GM23338 (cell line): ENCODE data around the gene PLEKHA7.

Source experiments
- CREB1 ChIP-seq: fragments of 250-450 bp; sonication (Bioruptor Pico); IDR thresholded peaks from 2 replicates; pipeline ENCODE4 v1.5.0; 2020; ENCODE audit warnings: low read depth, mild to moderate bottlenecking, moderate library complexity
- CTCF ChIP-seq, 2 experiments: fragments of 200-600 bp in 1 of 2; sonication (generic) in 1 of 2; conservative IDR thresholded peaks; 2 replicates each; pipeline versions ENCODE4 v1.5.1 to v1.6.1; 2016 to 2017; ENCODE audit warnings: antibody characterized with exemption in 2 of 2, low read depth in 2 of 2, mild to moderate bottlenecking in 2 of 2, moderate library complexity in 1 of 2
- EZH2 ChIP-seq: fragments of 200-600 bp; sonication (generic); IDR thresholded peaks from one replicate; pipeline ENCODE4 v1.8.0; 2017; ENCODE audit warnings: antibody characterized with exemption, mild to moderate bottlenecking, low read depth; ENCODE audit not compliant: unreplicated experiment
- EZH2phosphoT487 ChIP-seq: fragments of 200-600 bp; sonication (generic); IDR thresholded peaks from one replicate; pipeline ENCODE4 v1.8.1; 2018; ENCODE audit warnings: antibody characterized with exemption; ENCODE audit not compliant: unreplicated experiment
- JUNB ChIP-seq: IDR thresholded peaks from one replicate; pipeline ENCODE4 v1.6.1; 2016; ENCODE audit warnings: antibody characterized with exemption; ENCODE audit not compliant: unreplicated experiment
- POLR2AphosphoS5 ChIP-seq: IDR thresholded peaks from 2 replicates; pipeline ENCODE4 v1.6.1; 2016; ENCODE audit warnings: antibody characterized with exemption, low read depth
- STAT1 ChIP-seq: IDR thresholded peaks from one replicate; pipeline ENCODE4 v1.6.1; 2016; ENCODE audit warnings: antibody characterized with exemption; ENCODE audit not compliant: unreplicated experiment
- ZNF114 ChIP-seq: fragments of 250-450 bp; sonication (Bioruptor Pico); IDR thresholded peaks from 2 replicates; pipeline ENCODE4 v1.5.0; 2020; ENCODE audit warnings: mild to moderate bottlenecking, moderate library complexity
- ZNF331 ChIP-seq: fragments of 250-450 bp; sonication (Bioruptor Pico); IDR thresholded peaks from 2 replicates; pipeline ENCODE4 v1.5.0; 2020; ENCODE audit warnings: low read depth, mild to moderate bottlenecking, moderate library complexity
- ZNF462 ChIP-seq: fragments of 250-450 bp; sonication (Bioruptor Pico); IDR thresholded peaks from 2 replicates; pipeline ENCODE4 v1.5.0; 2020; ENCODE audit warnings: mild to moderate bottlenecking, moderate library complexity
- TF ChIP-seq, protein P1 (sequence below): IDR thresholded peaks from one replicate; pipeline ENCODE4 v1.6.1; 2018; ENCODE audit warnings: antibody characterized with exemption; ENCODE audit not compliant: unreplicated experiment
- TF ChIP-seq, protein P2 (sequence below): IDR thresholded peaks from 2 replicates; pipeline ENCODE4 v1.6.1; 2016; ENCODE audit warnings: antibody characterized with exemption

DNA sequence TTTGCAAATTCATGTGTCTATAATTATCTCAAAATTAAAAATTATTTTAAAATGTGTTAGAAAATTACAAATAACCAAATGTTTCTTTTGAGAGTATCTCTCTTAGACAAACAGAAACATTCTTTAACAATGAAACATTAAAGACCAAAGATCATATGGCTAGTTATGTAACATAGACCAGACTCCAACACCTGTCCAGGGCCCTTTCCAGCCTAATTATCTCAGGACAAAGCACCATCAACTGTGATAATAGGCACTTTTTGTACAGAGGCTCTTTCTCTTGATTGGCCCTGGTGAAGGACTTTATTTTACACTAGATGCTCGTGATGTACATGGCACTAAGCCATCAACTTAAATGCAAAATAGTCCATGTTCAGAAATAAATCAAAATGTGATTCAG lies 5.0 kb upstream of the PLEKHA7 start:
- no peak for TF ChIP-seq ZNF114 (CRISPR knock-in tag)
- TF ChIP-seq CTCF (conservative IDR thresholded peaks at IDR 0.05; ENCODE audit: low read depth in 2 of 2), result no peak
- no peak for TF ChIP-seq EZH2
- no peak for TF ChIP-seq EZH2phosphoT487
- no peak for TF ChIP-seq POLR2AphosphoS5
- TF ChIP-seq, protein P1, sequence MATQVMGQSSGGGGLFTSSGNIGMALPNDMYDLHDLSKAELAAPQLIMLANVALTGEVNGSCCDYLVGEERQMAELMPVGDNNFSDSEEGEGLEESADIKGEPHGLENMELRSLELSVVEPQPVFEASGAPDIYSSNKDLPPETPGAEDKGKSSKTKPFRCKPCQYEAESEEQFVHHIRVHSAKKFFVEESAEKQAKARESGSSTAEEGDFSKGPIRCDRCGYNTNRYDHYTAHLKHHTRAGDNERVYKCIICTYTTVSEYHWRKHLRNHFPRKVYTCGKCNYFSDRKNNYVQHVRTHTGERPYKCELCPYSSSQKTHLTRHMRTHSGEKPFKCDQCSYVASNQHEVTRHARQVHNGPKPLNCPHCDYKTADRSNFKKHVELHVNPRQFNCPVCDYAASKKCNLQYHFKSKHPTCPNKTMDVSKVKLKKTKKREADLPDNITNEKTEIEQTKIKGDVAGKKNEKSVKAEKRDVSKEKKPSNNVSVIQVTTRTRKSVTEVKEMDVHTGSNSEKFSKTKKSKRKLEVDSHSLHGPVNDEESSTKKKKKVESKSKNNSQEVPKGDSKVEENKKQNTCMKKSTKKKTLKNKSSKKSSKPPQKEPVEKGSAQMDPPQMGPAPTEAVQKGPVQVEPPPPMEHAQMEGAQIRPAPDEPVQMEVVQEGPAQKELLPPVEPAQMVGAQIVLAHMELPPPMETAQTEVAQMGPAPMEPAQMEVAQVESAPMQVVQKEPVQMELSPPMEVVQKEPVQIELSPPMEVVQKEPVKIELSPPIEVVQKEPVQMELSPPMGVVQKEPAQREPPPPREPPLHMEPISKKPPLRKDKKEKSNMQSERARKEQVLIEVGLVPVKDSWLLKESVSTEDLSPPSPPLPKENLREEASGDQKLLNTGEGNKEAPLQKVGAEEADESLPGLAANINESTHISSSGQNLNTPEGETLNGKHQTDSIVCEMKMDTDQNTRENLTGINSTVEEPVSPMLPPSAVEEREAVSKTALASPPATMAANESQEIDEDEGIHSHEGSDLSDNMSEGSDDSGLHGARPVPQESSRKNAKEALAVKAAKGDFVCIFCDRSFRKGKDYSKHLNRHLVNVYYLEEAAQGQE, result no peak
- no peak for TF ChIP-seq JUNB
- no peak for TF ChIP-seq ZNF331 (CRISPR knock-in tag)
- TF ChIP-seq, protein P2, sequence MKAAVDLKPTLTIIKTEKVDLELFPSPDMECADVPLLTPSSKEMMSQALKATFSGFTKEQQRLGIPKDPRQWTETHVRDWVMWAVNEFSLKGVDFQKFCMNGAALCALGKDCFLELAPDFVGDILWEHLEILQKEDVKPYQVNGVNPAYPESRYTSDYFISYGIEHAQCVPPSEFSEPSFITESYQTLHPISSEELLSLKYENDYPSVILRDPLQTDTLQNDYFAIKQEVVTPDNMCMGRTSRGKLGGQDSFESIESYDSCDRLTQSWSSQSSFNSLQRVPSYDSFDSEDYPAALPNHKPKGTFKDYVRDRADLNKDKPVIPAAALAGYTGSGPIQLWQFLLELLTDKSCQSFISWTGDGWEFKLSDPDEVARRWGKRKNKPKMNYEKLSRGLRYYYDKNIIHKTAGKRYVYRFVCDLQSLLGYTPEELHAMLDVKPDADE, result no peak
- no peak for TF ChIP-seq ZNF462 (CRISPR knock-in tag)
- no peak for TF ChIP-seq CREB1 (CRISPR knock-in tag)
- no peak for TF ChIP-seq STAT1
